ENCODE measurements around the gene ABLIM1. TPM values are rescaled to one million over a fixed set of nuclear protein-coding genes. Genes with fewer than 3 reads are reported as not detected.

Gene ABLIM1
- total RNA-seq, 1 experiment from 2014 or later: 79.3 TPM

DNA sequence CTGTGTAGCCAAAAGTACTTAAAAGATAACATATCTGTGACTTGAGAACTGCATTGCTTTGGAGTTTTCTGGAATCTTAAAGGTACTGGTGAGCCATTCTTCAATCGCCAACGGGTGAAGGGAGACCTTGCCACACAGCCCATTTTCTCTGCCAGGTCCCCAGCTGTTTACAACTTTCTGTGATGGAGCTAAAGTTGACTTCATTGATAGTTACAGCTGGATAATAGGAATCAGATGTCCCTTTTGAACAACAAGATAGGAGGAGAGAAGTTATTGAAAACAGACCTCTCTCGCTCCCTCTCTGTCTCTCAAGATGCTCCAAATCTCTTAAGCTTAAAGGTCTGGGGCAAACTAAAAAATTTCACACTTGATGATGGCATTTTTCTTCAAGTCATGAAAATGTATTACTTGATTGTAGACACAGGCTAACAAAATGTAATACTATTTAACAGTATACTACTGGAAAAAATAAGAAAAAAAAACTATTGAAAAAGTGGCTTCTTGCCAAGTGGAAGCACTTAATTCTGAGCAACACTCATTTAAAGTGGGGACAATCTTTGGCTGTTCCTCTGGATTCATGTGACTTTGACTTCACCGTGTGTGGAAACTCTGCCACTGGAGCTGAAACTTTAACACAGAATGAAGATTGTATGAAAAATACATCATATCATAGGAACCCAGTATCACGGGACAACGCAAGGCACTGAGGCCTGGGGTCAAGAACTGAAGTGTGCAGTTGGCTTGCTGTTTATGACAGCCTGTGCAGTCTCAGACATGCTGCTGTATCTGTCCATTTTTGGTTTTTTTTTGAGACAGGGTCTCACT, 175.4 kb downstream of the ABLIM1 start:
- ChIA-PET POLR2A (no interaction called here), CTCF (interaction anchor here (1.0 kb wide), 1 partner anchor 11 kb away, joined by 3 read pairs; no protein-coding TSS in a partner anchor)
- TF ChIP-seq, protein P1, sequence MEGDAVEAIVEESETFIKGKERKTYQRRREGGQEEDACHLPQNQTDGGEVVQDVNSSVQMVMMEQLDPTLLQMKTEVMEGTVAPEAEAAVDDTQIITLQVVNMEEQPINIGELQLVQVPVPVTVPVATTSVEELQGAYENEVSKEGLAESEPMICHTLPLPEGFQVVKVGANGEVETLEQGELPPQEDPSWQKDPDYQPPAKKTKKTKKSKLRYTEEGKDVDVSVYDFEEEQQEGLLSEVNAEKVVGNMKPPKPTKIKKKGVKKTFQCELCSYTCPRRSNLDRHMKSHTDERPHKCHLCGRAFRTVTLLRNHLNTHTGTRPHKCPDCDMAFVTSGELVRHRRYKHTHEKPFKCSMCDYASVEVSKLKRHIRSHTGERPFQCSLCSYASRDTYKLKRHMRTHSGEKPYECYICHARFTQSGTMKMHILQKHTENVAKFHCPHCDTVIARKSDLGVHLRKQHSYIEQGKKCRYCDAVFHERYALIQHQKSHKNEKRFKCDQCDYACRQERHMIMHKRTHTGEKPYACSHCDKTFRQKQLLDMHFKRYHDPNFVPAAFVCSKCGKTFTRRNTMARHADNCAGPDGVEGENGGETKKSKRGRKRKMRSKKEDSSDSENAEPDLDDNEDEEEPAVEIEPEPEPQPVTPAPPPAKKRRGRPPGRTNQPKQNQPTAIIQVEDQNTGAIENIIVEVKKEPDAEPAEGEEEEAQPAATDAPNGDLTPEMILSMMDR (IDR thresholded peaks at IDR 0.05; ENCODE audit: insufficient read depth in 1 of 2, low read depth in 1 of 2, low read length in 1 of 2, severe bottlenecking in 1 of 2, unreplicated experiment in 1 of 2): no peak
- no peaks in the 10 kb centered on the region for H3K27me3 Mint-ChIP-seq (ENCODE audit: insufficient read depth, unreplicated experiment)
- H3K9me3 Mint-ChIP-seq (ENCODE audit: unreplicated experiment): no peaks in the 10 kb centered on the region
- H3K4me1 ChIP-seq: no peaks in the 10 kb centered on the region
- H3K27ac Mint-ChIP-seq (ENCODE audit: unreplicated experiment): no peak overlapping the region
- no peaks in the 10 kb centered on the region for H3K27me3 ChIP-seq (replicated peaks; ENCODE audit: control insufficient read depth, insufficient read depth, low read length)
- no TSS peak for BruUV-seq (replicated peaks)
- H3K9me3 ChIP-seq: no peaks in the 10 kb centered on the region
- intact Hi-C loops (cut with micrococcal nuclease; ENCODE audit: unreplicated experiment): no loop called here
- peaks cover 24% of the 10 kb centered on the region for H3K36me3 Mint-ChIP-seq (ENCODE audit: insufficient read depth, unreplicated experiment)
- no peaks in the 10 kb centered on the region for H3K4me1 Mint-ChIP-seq (ENCODE audit: low read depth, unreplicated experiment)
- DNase-seq: no peak
- H3K4me3 ChIP-seq (ENCODE audit: low read depth, low read length): no peak overlapping the region
- peaks cover 2% of the 10 kb centered on the region; the same call in 1 of the 2 replicates for H3K36me3 ChIP-seq (ENCODE audit: control insufficient read depth, insufficient read depth, low read length)
- no peak overlapping the region for H3K4me3 Mint-ChIP-seq (ENCODE audit: unreplicated experiment)

DNA sequence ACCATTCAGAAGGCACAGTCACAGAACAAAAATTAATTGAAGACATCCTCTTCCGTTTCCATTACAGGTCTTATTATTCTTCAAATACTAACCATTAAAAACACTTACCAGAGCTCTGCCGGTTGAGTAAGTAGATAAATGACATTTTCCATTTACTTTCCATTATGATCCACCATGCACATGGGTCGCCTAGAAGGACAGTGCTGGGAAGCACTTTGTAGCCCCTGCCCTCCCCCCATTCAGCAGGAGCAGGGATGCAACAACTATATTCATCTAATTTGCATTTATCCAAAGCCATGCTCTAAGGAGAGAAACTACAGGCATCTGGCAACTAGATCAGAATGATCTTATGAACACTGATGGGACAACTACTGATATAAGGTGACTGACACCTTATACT, 177.0 kb downstream of the ABLIM1 start:
- intact Hi-C loops (cut with micrococcal nuclease; ENCODE audit: unreplicated experiment): no loop called here
- no peak for DNase-seq
- Mint-ChIP-seq H3K36me3 (ENCODE audit: insufficient read depth, unreplicated experiment) (peaks cover 22% of the 10 kb centered on the region), H3K4me3 (ENCODE audit: unreplicated experiment) (no peak overlapping the region), H3K27ac (ENCODE audit: unreplicated experiment) (no peak overlapping the region), H3K4me1 (ENCODE audit: low read depth, unreplicated experiment) (no peaks in the 10 kb centered on the region), H3K27me3 (ENCODE audit: insufficient read depth, unreplicated experiment) (no peaks in the 10 kb centered on the region), H3K9me3 (ENCODE audit: unreplicated experiment) (no peaks in the 10 kb centered on the region)
- Histone ChIP-seq H3K4me3 (ENCODE audit: low read depth, low read length) (no peak overlapping the region), H3K36me3 (ENCODE audit: control insufficient read depth, insufficient read depth, low read length) (peaks cover 2% of the 10 kb centered on the region; the same call in 1 of the 2 replicates), H3K9me3 (no peaks in the 10 kb centered on the region), H3K4me1 (no peaks in the 10 kb centered on the region), H3K27me3 (replicated peaks; ENCODE audit: control insufficient read depth, insufficient read depth, low read length) (no peaks in the 10 kb centered on the region)
- ChIA-PET POLR2A (no interaction called here), CTCF (no interaction called here)
- TF ChIP-seq, protein P1 (IDR thresholded peaks at IDR 0.05; ENCODE audit: insufficient read depth in 1 of 2, low read depth in 1 of 2, low read length in 1 of 2, severe bottlenecking in 1 of 2, unreplicated experiment in 1 of 2): no peak
- no TSS peak for BruUV-seq (replicated peaks)

GRCh38 chr10:114479836-114480235, 178.2 kb downstream of the ABLIM1 start:
- Mint-ChIP-seq H3K9me3 (ENCODE audit: unreplicated experiment) (no peaks in the 10 kb centered on the region), H3K27ac (ENCODE audit: unreplicated experiment) (no peak overlapping the region), H3K4me3 (ENCODE audit: unreplicated experiment) (no peak overlapping the region), H3K4me1 (ENCODE audit: low read depth, unreplicated experiment) (no peaks in the 10 kb centered on the region), H3K36me3 (ENCODE audit: insufficient read depth, unreplicated experiment) (peaks cover 17% of the 10 kb centered on the region), H3K27me3 (ENCODE audit: insufficient read depth, unreplicated experiment) (no peaks in the 10 kb centered on the region)
- no peaks in the 10 kb centered on the region for H3K9me3 ChIP-seq
- peaks cover 2% of the 10 kb centered on the region; the same call in 1 of the 2 replicates for H3K36me3 ChIP-seq (ENCODE audit: control insufficient read depth, insufficient read depth, low read length)
- DNase-seq: no peak
- POLR2A ChIA-PET: no interaction called here
- no peaks in the 10 kb centered on the region for H3K4me1 ChIP-seq
- no TSS peak for BruUV-seq (replicated peaks)
- no peak overlapping the region for H3K4me3 ChIP-seq (ENCODE audit: low read depth, low read length)
- intact Hi-C loops (cut with micrococcal nuclease; ENCODE audit: unreplicated experiment): loop anchor here (10.0 kb wide), 1 partner anchor 395 kb away; no protein-coding TSS in a partner anchor
- TF ChIP-seq, protein P1 (IDR thresholded peaks at IDR 0.05; ENCODE audit: insufficient read depth in 1 of 2, low read depth in 1 of 2, low read length in 1 of 2, severe bottlenecking in 1 of 2, unreplicated experiment in 1 of 2): no peak
- H3K27me3 ChIP-seq (replicated peaks; ENCODE audit: control insufficient read depth, insufficient read depth, low read length): no peaks in the 10 kb centered on the region
- CTCF ChIA-PET: no interaction called here
